Measurements from ENCODE around the gene OSGIN1.

The OSGIN1 gene

GRCh38 chr16:83935005-83935857, 17.8 kb upstream of the OSGIN1 start:
- DNase-seq (ENCODE audit: low spot score) = no peak
- in situ Hi-C loops (cut with MboI; ENCODE audit: low sequenced_read_pairs, unreplicated experiment) = no loop called here
- no peak for TF ChIP-seq CTCF (IDR thresholded peaks at IDR 0.05; ENCODE audit: borderline replicate concordance, control extremely low read depth, extremely low read depth, insufficient read depth, missing control alignments)

GRCh38 chr16:83935858-83936255, 17.2 kb upstream of the OSGIN1 start:
- no peak for TF ChIP-seq CTCF (IDR thresholded peaks at IDR 0.05; ENCODE audit: borderline replicate concordance, control extremely low read depth, extremely low read depth, insufficient read depth, missing control alignments)
- no peak for DNase-seq (ENCODE audit: low spot score)
- in situ Hi-C loops (cut with MboI; ENCODE audit: low sequenced_read_pairs, unreplicated experiment) = no loop called here

- no peak for DNase-seq (ENCODE audit: low spot score)
- no peak for TF ChIP-seq CTCF (IDR thresholded peaks at IDR 0.05; ENCODE audit: borderline replicate concordance, control extremely low read depth, extremely low read depth, insufficient read depth, missing control alignments)
- in situ Hi-C loops (cut with MboI; ENCODE audit: low sequenced_read_pairs, unreplicated experiment) = no loop called here
Observed at GRCh38 chr16:83936581-83937165, 16.4 kb upstream of the OSGIN1 start.

- in situ Hi-C loops (cut with MboI; ENCODE audit: low sequenced_read_pairs, unreplicated experiment) = no loop called here
- TF ChIP-seq CTCF (IDR thresholded peaks at IDR 0.05; ENCODE audit: borderline replicate concordance, control extremely low read depth, extremely low read depth, insufficient read depth, missing control alignments) = no peak
- no peak for DNase-seq (ENCODE audit: low spot score)
Observed at GRCh38 chr16:83937267-83937666, 15.8 kb upstream of the OSGIN1 start.

- in situ Hi-C loops (cut with MboI; ENCODE audit: low sequenced_read_pairs, unreplicated experiment) = no loop called here
- no peak for DNase-seq (ENCODE audit: low spot score)
- TF ChIP-seq CTCF (IDR thresholded peaks at IDR 0.05; ENCODE audit: borderline replicate concordance, control extremely low read depth, extremely low read depth, insufficient read depth, missing control alignments) = no peak
Observed at GRCh38 chr16:83937922-83938885, 14.8 kb upstream of the OSGIN1 start.

- TF ChIP-seq CTCF (IDR thresholded peaks at IDR 0.05; ENCODE audit: borderline replicate concordance, control extremely low read depth, extremely low read depth, insufficient read depth, missing control alignments) = no peak
- in situ Hi-C loops (cut with MboI; ENCODE audit: low sequenced_read_pairs, unreplicated experiment) = no loop called here
- no peak for DNase-seq (ENCODE audit: low spot score)
Observed at GRCh38 chr16:83939266-83939855, 13.7 kb upstream of the OSGIN1 start.

All from GM13976 (cell line).